GM18909 (cell line): ENCODE results near the gene PARVG.

ENCODE experiments used
- ATAC-seq: cut with Tn5 transposase; IDR thresholded peaks from one replicate; pipeline ENCODE4 v1.9.1; 2021; ENCODE audit warnings: mild to moderate bottlenecking; ENCODE audit not compliant: unreplicated experiment, poor library complexity

PARVG gene

GRCh38 chr22:44153710-44154109 is 27.0 kb upstream of the PARVG start:
- no peak for ATAC-seq

GRCh38 chr22:44154436-44154942 is 26.2 kb upstream of the PARVG start:
- ATAC-seq = no peak

- no peak for ATAC-seq
Measured at GRCh38 chr22:44155115-44155514, 25.6 kb upstream of the PARVG start.

- ATAC-seq = no peak
Measured at GRCh38 chr22:44157916-44158618, 22.7 kb upstream of the PARVG start.

- ATAC-seq = no peak
Measured at GRCh38 chr22:44158816-44159215, 21.9 kb upstream of the PARVG start.

GRCh38 chr22:44159221-44159620 is 21.5 kb upstream of the PARVG start:
- ATAC-seq = no peak

- ATAC-seq = no peak
Measured at GRCh38 chr22:44159811-44160210, 20.9 kb upstream of the PARVG start.

GRCh38 chr22:44160421-44160820 is 20.3 kb upstream of the PARVG start:
- ATAC-seq = no peak

- ATAC-seq = no peak
Measured at GRCh38 chr22:44161673-44162072, 19.1 kb upstream of the PARVG start.

GRCh38 chr22:44162960-44163359 is 17.8 kb upstream of the PARVG start:
- ATAC-seq = no peak

- no peak for ATAC-seq
Measured at GRCh38 chr22:44163536-44163935, 17.2 kb upstream of the PARVG start.

GRCh38 chr22:44164031-44164430 is 16.7 kb upstream of the PARVG start:
- ATAC-seq = no peak

- ATAC-seq = no peak
Measured at GRCh38 chr22:44165286-44165874, 15.3 kb upstream of the PARVG start.

- ATAC-seq = no peak
Measured at GRCh38 chr22:44166498-44167276, 14.0 kb upstream of the PARVG start.

GRCh38 chr22:44167501-44167900 is 13.2 kb upstream of the PARVG start:
- no peak for ATAC-seq

GRCh38 chr22:44168206-44168605 is 12.5 kb upstream of the PARVG start:
- no peak for ATAC-seq

- no peak for ATAC-seq
Measured at GRCh38 chr22:44170470-44170869, 10.3 kb upstream of the PARVG start.

- ATAC-seq = no peak
Measured at GRCh38 chr22:44171561-44171960, 9.2 kb upstream of the PARVG start.

- ATAC-seq = no peak
Measured at GRCh38 chr22:44172370-44173108, 8.2 kb upstream of the PARVG start.

- no peak for ATAC-seq
Measured at GRCh38 chr22:44173154-44173553, 7.6 kb upstream of the PARVG start.

- ATAC-seq = no peak
Measured at GRCh38 chr22:44175676-44176075, 5.0 kb upstream of the PARVG start.
